ENCODE data around the gene GPN3.
A peak's percentile ranks its signal among the peaks of the same experiment; 100 is the strongest.
"Not testable (repeated sequence)": the region's sequence is repeated elsewhere in the genome, so short reads cannot be mapped to it uniquely, and the experiment has no call there.

The GPN3 gene

GRCh38 chr12:110468214-110469048 lies at the start of gene GPN3, which contains the start of gene FAM216A:
Gene GPN3 (minus strand): TSS chr12:110468257. CDS start chr12:110468203, 54 bp downstream.
Gene FAM216A (plus strand): TSS chr12:110468845. CDS start chr12:110468876, 31 bp downstream.
- DNase-seq, result peak; percentile 97

GRCh38 chr12:110516995-110517394 lies 48.9 kb upstream of the GPN3 start:
- DNase-seq, result no peak

DNA sequence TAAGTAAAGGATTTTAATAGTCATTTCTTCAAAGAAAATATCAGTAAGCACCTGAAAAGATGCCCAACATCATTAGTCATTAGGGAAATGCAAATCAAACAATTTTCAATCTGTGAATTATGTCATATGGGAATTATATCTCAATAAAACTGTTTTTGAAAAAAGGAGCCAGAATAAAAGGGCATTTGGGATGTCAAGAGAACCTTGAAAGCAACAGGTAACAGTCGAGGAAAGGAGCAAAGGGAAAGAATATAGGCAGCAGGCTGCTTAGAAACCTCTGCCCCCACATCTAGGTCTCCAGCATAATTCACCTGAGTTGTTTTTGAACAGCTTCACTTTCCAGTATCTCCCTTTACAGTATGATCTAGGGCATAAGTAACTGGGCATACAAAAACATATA lies 46.3 kb upstream of the GPN3 start:
- no peak for DNase-seq

- DNase-seq, result no peak
These were observed 45.8 kb upstream of the GPN3 start for GRCh38 chr12:110513842-110514241.

DNA sequence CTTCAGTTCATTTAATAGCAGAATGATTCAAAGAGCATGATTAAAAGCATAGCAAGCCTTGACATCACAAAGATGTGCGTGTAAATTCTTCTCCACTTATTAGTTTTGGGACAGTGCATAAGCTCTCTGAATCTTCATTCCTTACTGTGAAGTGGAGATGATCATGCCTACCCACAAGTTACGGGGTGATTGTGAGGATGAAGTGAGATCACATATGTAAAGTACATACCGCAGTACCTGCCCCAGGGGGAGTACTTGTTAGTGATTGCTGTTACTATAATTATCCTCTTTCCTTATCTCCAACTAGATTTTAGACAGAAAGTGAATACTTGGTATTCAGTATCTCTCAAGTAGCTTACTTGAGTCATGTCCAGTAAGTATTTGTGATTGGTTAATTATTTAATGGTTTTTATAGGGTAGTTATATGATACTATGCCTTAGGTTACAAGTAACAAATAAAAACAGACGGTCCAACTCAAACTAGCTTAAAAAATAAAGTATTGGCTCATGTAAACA lies 40.1 kb upstream of the GPN3 start:
- DNase-seq, result no peak

- DNase-seq, result no peak
These were observed 37.3 kb upstream of the GPN3 start for GRCh38 chr12:110505332-110505731.

DNA sequence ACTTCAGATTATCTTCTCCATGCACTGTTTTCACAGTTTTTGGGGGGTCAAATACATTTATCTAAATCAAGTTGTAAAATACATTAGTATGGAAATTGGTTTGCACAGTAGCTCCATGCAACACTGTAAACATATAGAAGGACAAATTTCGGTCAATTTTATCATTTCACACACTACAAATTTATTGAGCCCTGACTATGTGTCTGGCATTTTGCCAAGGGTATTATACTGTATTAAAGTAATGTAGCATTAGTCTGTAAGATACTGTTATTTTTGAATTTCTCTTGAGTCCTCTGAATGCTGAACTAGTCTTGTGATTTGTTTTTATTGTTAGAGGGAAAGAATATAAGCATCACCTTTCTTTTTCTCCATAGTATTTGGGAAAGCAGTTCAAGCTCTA lies 35.4 kb upstream of the GPN3 start:
- DNase-seq, result no peak

DNA sequence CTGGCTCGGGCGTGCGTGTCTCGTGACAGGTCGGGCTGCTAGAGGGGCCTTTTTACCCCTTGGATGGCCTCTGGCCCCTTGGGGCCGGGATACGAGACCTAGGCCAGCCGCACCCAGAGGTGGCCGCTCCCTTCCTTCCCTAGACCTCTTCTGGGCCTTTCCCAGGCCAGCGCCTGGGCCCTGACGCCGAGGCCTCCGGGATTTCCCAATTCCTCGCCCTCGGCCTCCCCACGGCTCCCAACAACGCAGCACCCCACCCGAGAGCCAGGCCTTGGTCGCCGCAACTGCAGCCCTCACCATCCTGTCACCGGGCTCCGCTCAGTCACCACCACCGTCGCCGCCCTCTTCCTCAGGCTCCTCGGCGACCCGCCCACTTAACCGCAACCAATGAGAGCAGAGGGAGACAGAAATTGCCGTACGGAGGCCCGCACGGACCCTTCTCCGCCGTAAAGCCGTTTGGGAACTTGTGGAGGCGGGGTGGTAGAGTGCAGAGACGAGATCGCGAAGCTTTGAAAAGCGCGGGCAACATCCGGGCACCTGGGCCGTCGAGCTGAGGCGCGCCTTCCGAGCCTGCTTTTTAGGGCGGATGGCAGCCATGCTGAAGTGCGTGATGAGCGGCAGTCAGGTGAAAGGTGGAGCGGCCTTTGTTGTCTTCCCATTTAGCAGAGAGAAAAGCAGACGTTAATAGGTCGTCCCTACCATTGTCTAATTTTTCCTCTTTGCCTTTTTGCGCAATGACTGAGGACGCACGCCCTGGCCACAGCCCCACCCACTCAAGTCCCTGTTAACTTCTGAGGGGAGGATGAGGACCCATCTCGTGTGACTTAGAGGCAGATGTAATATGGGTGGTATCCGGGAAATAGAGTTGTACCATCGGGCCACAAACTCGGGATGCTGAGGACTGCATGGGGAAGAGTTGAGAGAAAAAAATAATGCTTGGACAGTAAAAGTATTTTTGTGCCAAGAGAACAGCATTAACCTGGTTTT lies 34.0 kb upstream of the GPN3 start, which contains the start of the genes RAD9B and VPS29:
Gene RAD9B (plus strand): TSS at position 580 of the 987 bp plus-strand sequence. CDS start 7 bp downstream, at position 587.
Gene VPS29 (minus strand): TSS at position 360 of the 987 bp plus-strand sequence. CDS start 60 bp downstream, at position 300.
- DNase-seq, result peak; percentile 98

- no peak for DNase-seq
These were observed 33.3 kb upstream of the GPN3 start for GRCh38 chr12:110501399-110501751.

GRCh38 chr12:110498984-110499706 lies 31.1 kb upstream of the GPN3 start:
- no peak for DNase-seq

GRCh38 chr12:110475426-110475825 lies 7.4 kb upstream of the GPN3 start:
- no peak for DNase-seq

DNA sequence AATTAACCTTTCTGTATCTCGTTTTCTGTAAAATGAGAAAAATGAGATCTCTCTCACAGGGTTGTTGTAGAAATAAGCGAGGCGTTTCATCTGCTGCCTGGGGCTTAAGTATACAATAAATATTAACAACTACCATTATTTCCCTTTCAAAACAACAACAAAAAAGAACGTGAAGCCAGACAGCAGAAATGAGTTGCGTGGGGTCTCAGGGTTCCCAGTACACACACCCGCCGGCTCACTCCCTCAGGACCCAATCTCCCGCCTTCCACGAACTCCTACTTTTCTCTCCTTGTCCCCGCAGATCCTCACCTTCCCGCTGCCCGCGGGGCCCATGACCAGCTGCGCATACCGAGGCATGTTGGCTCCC lies 227 bp downstream of the GPN3 start:
- DNase-seq, result no peak

GRCh38 chr12:110466791-110467190 lies 1.3 kb downstream of the GPN3 start:
- peak; percentile 43 for DNase-seq

DNA sequence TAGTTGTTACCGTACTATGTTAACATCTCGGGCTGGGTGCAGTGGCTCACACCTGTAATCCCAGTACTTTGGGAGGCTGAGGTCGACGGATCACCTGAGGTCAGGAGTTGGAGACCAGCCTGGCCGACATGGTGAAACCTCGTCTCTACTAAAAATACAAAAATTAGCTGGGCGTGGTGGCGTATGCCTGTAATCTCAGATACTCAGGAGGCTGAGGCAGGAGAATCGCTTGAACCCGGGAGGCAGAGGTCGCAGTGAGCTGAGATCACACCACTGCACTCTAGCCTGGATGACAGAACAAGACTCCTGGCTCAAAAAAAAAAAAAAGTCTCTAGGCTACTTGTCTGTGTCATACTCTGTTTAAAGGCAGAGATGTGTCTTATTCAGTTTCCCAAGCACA lies 2.3 kb downstream of the GPN3 start:
- not testable (repeated sequence) for DNase-seq

DNA sequence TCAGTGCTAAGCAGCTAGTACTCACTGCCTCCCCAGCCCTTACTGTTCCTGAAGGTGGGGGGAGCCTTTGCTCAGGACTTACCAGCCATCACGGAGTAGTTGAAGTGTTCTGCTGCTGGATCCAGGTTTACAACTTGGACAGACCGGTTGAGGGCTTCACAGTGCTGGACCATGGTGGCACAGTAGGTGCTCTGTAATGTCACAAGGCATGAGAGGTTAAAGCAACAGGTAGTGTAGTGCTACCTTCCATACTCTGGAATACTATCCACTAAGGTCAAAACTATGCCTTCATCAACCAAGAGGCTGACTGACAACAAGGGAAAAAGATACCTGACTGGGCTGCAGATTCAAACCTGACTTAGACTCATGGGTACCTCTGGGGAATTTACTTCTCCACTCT lies 3.0 kb downstream of the GPN3 start:
- DNase-seq, result no peak

DNA sequence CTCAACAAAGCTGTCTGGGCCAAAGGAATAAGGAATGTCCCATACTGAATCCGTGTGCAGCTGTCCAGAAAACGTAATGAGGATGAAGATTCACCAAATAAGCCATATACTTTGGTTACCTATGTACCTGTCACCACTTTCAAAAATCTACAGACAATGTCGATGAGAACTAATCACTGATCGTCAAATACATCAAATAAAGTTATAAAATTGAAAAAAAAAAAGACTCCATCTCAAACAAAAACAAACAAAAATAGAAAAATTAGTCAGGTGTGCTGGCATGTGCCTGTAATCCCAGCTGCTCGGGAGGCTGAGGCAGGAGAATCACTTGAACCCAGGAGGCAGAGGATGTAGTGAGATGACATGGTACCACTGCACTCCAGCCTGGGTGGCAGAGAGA lies 6.9 kb downstream of the GPN3 start:
- not testable (repeated sequence) for DNase-seq

DNA sequence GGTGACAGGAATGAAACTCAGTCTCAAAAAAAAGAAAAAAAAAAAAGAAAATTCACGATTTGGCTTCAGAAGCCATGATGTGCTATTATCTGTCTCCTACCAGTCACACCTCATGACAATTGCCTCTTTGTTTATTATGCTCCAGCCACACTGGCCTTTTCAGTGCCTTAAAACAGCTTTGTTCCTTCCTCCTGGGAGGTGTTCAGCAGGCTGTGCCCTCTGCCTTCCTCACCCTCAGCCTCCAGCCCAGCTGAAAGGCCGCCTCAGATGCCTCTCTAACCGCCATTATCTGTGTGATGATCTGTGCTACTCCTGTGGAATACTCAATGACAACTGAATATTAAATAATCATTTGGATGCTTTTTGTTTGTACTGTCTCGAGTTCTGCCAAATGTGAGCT lies 9.3 kb downstream of the GPN3 start:
- no peak for DNase-seq

DNA sequence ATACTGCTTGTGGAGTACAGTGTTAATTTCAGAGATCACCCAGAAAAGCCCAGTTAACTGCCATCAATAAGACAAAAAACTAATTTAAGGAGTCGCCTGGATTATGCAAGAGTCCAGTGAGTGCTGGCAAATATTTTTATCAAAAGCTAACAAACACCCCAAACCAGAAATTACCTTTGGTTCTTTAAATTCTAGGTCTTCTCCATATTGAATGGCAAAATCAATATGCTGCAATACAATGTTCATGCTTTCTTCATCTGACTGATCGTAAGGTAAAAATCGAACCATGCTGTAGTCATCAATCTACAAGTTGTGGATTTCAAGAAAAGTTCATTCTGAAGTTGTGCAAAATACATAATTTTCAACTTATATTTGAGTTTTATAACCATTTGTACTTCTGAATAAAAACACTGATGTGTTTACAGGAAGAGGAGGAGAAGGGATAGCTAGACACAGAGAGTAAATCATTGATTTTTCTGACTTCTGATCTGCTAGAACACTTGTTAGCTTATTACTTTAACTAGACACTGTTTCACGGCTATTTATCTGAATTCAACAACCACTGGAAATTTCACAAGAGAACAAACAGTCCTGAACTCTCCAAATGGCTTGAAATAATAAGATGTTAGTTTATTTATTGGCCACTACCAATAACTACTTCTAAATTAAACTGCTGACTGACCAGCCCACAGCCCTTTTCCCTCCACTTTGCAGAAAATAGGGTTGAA lies 14.3 kb downstream of the GPN3 start:
- DNase-seq, result no peak

DNA sequence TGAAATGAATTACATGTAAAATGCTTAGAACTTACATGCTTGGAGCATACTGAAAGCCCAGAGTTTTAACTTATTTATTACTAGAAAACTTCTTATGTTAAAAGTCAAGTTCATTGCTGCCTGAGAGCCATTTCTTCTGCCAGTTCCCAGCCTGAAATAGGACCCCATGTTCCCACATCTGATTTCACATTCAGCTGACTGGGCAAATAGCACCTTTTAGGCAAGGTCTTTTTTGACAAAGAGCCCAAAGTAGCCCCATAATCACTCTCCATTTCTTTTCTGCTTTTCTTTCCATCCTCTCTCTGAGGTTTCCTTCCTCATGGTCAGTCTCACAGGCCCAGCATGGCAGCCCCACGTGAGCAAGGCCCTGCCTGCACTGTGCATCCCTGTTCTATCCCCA lies 16.8 kb downstream of the GPN3 start:
- no peak for DNase-seq

DNA sequence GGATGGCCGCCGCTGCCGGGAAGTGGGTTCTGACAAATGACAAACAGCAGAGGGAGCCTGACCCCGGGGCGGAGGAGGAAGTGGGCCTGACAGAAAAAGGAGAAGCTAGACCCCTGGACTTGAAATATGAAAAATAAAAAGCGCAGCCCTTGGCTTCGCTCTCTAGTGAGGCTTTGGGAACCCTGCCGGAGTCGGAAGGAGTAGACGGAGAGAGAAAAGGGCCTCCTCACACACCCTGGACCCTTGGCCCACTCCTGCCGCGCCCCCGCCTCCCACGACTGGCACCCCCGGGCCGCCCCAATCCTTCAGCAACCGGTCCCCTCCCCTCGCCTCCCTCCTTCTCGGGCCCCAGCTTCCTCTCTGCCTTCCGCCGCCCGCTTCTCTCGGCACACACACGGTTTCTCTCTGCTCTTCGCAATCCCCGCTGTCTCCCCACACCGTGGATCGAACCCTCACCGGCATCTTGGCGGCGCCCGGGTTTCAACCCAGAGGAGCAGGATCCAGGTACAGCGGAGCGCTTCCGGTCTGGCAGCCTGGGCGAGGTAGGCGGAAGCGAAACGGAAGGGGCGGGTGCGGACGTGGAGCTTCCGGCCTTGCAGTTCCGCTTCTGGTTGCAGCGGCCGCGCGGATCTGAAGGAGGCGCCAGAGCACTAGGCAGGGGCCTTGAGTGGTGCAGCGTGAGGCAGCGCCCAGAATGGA lies 18.1 kb downstream of the GPN3 start, which contains the start of gene ARPC3:
Gene ARPC3 (minus strand): TSS at position 539 of the 699 bp plus-strand sequence. CDS start 77 bp downstream, at position 462.
- DNase-seq, result peak; percentile 96

DNA sequence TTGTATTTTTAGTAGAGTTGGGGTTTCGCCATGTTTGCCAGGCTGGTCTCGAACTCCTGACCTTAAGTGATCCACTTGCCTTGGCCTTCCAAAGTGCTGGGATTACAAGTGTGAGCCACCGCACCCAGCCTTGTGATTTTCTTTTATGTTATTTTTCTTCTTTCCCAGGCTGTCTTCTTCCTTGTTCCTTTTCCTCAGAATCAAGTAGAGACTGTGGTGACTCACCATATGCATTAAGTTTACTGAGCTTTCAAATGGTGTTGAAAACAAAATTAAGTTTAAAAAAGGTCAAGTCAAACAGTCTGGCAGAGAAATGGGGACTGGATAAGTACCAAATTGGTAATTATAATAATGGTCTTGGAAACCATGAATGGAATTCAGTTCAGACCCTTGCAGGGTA lies 23.6 kb downstream of the GPN3 start:
- no peak for DNase-seq

Data from activated CD8-positive, alpha-beta memory T cell treated with anti-CD3 and anti-CD28 coated beads for 24 hours (primary cell).